Left kidney (tissue), 8 donors: ENCODE measurements around the gene C2orf81. TPM values are rescaled to one million over a fixed set of nuclear protein-coding genes. Genes with fewer than 3 reads are reported as not detected.
"Not testable (repeated sequence)": the region's sequence is repeated elsewhere in the genome, so short reads cannot be mapped to it uniquely, and the experiment has no call there.

Experiments used
- DNase-seq: peaks from one replicate; pipeline ENCODE4 v3.0.0-alpha.2; 2013
- long read RNA-seq, 8 donors: transcript quantifications; one replicate each; lab custom pipeline, GENCODE V29; 2026
- polyA plus RNA-seq: library from polyadenylated mRNA; unstranded; fragments of 120-200 nt; gene quantifications from one replicate; pipeline ENCODE4 v1.2.1, GENCODE V29; 2013; ENCODE audit not compliant: insufficient read length

C2orf81 gene
- polyA plus RNA-seq, result 5.5 TPM
- long read RNA-seq, donor 1, transcript C2orf81-206 (1 exons, 2,407 nt), result major isoform, 17 of 17 reads
- long read RNA-seq, donor 1, partial matches to known transcripts, result 0 of 17 reads
- long read RNA-seq, donor 1, other reads (novel, unspliced or antisense), result 0 of 17 reads
- long read RNA-seq, donor 2, transcript C2orf81-206 (1 exons, 2,407 nt), result major isoform, 6 of 7 reads
- long read RNA-seq, donor 2, partial matches to known transcripts, result 0 of 7 reads
- long read RNA-seq, donor 2, other reads (novel, unspliced or antisense), result 0 of 7 reads
- long read RNA-seq, donor 3, transcript C2orf81-206 (1 exons, 2,407 nt), result major isoform, 8 of 9 reads
- long read RNA-seq, donor 3, partial matches to known transcripts, result 0 of 9 reads
- long read RNA-seq, donor 3, other reads (novel, unspliced or antisense), result 0 of 9 reads
- long read RNA-seq, donor 4, transcript C2orf81-206 (1 exons, 2,407 nt), result major isoform, 5 of 5 reads
- long read RNA-seq, donor 4, partial matches to known transcripts, result 0 of 5 reads
- long read RNA-seq, donor 4, other reads (novel, unspliced or antisense), result 0 of 5 reads
- long read RNA-seq, donor 5, transcript C2orf81-206 (1 exons, 2,407 nt), result major isoform, 15 of 15 reads
- long read RNA-seq, donor 5, partial matches to known transcripts, result 0 of 15 reads
- long read RNA-seq, donor 5, other reads (novel, unspliced or antisense), result 0 of 15 reads
- long read RNA-seq, donor 6, transcript C2orf81-206 (1 exons, 2,407 nt), result major isoform, 11 of 11 reads
- long read RNA-seq, donor 6, partial matches to known transcripts, result 0 of 11 reads
- long read RNA-seq, donor 6, other reads (novel, unspliced or antisense), result 0 of 11 reads
- long read RNA-seq, donor 7, transcript C2orf81-206 (1 exons, 2,407 nt), result major isoform, 21 of 22 reads
- long read RNA-seq, donor 7, partial matches to known transcripts, result 0 of 22 reads
- long read RNA-seq, donor 7, other reads (novel, unspliced or antisense), result 0 of 22 reads
- long read RNA-seq, donor 8, transcript C2orf81-206 (1 exons, 2,407 nt), result major isoform, 7 of 7 reads
- long read RNA-seq, donor 8, partial matches to known transcripts, result 0 of 7 reads
- long read RNA-seq, donor 8, other reads (novel, unspliced or antisense), result 0 of 7 reads

DNA sequence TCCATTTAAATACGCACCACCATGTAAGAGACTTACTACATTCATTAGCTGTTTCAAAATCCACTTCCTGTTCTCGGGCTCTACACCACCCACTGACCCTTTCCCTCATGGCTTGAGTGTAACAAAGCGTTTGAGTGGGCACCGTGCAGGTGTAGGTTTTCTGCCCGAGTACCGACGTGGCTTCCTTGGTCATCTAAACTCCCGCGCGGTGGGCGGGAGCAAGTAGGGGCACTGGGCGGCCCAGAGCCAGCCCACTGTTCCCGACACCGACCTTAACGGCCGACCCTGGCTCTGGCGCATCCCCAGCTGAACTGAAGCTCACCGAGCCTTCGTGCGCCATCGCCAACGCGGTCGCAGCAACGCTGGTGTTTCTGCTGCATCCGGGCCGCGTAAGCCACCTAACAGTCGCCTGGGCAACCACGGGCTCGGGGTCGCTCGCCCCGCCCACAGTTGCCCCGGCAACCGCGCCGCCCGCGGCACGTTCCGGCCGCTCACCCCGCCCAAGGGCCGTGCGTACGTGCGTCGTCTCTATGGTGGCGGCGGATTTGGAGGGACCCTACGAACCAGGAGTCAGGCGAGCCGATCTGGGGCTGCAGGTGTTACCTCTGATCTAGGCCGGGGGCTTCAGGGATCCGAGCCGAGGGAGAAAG, at the start of gene C2orf81, which contains the start of gene WDR54:
Gene C2orf81, minus strand, starts transcription at position 399 of the 650 bp plus-strand sequence. Its CDS starts 59 bp downstream, at position 340.
Gene WDR54, plus strand, starts transcription at position 510 of the 650 bp plus-strand sequence. CDS start 424 bp downstream, outside the sequence.
- DNase-seq, result peak; percentile 81

DNA sequence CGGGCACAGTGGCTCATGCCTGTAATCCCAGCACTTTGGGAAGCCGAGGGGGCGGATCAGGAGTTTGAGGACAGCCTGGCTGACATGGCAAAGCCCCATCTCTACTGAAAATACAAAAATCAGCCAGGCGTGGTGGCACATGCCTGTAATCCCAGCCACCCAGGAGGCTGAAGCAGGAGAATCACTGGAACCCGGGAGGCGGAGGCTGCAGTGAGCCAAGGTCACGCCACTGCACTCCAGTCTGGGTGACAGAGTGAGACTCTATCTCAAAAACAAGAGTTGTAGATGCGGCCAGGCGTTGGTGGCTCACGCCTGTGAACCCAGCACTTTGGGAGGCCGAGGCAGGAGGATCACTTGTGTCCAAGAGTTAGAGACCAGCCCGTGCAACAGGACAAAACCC, 49.3 kb upstream of the C2orf81 start:
- not testable (repeated sequence) for DNase-seq

DNA sequence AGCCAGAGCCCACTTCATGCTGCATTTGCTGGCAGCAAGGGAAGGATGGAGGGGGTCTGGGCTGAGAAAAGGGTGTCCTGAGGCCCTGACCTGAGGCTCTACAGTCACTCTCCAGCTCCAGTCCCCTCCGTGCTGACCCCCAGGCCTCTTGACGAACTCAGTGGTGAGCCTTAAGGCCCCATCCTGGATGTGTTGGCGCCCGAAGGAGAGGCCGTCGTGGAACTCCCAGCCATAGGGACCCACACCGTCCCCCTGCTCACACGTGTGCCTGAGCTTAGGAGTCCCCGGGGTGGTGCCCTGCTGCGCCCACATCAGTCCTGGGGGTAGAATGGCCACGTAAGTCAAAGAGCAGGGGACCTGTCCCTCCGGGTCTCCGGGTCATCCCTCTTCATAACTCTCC, 43.0 kb upstream of the C2orf81 start:
- no peak for DNase-seq

DNA sequence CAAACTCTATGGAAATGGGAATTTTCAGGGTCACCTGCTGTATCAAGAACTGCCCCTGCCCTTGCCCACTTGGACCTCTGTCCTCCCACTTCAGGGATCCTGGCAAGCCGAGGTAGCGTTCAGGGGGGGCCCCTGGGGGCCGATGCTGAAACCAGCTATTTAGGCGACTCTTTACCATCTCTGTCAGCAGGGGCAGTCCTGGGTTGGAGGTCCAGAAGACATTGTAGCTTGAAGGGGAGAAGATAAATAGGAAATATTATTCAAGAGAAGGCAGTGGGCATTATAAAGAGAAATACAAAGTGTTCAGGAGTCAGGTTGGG, 41.3 kb upstream of the C2orf81 start:
- DNase-seq, result no peak

DNA sequence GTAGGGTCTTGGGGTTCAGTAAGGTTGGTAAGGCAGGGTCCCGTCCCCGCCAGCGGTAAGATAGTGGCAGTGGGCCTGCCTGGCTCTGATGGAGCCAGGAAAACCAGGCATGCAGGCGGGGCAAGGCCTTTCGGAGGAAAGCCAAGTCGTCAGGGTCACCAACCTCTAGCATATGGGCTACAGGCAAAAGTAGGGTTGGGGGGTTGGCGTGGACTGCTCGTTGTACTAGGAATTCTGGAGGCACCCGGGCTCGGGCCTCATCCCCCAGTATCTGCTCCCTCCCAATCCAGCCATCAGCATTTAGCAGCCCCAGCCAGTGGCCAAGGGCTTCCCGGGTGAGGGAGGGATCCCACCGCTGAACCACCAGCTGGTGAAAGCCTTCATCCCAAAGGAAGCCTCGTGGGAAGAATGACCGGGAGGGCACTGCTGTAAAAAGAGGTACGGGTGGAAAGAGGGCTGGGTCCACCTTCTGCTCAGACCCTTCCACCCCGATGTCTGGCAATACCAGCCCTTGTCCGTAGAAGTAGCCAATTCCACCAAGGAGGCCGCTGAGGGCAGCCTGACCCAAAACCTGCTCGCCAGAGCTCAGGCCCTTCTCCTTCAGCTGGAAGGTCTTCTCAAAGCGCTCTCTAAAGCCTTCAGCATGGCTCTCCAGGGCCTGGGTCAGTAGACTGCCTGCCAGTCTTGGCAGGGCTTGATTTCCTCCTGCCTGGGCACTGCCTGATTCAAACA, 40.8 kb upstream of the C2orf81 start:
- no peak for DNase-seq

DNA sequence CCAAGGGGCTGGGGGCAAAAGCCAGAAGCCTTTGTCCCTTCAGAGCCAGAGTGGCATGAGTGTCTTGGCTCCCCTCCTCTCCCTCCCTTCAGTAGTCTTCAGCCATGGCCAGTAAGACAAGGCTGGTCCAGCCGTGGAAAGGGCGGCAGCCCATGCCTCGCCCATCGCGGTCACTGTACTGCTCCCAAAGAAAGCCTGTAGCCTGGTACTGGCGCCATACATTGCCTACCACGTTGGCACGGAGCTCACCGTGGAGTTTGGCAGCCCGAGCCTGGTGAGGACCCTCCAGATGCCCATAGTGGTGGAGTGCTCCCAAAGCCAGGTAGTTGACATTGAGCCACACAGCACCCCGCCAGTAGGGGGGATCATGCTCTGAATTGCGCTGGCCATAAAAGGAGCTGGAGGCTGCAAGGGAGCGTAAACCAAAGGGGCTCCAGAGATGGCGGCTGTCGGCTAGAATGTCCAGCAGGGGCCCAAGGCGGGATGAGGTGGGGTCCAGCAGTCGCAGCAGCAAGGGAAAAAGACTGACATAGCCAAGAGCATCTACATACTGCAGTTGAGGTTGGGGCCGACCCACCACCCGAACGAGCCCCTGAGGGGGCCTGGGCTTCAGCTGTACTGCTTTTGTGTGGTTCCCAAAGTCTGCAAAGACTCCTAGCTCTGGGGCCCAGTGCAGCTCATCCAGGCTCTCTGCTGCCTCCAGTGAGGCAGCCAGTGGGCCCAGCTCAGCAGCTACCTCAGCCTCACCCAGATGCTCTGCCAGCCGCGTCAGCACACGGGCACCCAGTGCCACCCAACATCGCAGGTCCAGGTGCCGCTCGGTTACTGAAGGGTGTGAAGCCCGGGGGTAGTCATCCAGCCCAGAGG, 40.0 kb upstream of the C2orf81 start:
- DNase-seq, result no peak

DNA sequence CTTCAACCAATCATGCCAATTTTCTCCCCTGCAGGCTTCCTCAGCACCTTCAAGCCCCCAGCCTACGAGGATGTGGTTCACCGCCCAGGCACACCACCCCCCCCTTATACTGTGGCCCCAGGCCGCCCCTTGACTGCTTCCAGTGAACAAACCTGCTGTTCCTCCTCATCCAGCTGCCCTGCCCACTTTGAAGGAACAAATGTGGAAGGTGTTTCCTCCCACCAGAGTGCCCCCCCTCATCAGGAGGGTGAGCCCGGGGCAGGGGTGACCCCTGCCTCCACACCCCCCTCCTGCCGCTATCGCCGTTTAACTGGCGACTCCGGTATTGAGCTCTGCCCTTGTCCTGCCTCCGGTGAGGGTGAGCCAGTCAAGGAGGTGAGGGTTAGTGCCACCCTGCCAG, 38.8 kb upstream of the C2orf81 start:
- not testable (repeated sequence) for DNase-seq

DNA sequence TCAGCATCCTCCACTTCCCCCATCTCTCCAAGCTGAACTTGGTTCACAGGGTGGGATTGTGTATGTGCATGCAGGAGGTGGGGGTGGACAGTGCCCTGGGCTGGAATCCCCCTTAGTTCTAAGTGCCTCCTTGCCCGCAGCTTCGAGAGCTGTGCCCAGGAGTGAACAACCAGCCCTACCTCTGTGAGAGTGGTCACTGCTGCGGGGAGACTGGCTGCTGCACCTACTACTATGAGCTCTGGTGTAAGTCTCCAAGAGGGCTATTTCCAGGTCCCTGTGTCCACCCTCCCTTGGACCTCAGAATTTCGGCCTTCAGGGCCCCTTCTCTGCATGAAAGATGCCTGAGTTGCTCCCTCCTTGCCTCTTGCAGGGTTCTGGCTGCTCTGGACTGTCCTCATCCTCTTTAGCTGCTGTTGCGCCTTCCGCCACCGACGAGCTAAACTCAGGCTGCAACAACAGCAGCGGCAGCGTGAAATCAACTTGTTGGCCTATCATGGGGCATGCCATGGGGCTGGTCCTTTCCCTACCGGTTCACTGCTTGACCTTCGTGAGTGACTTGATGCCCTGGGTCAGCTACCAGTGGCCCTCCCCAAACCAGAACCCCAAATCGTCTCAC, 38.2 kb upstream of the C2orf81 start:
- DNase-seq, result not testable (repeated sequence)

DNA sequence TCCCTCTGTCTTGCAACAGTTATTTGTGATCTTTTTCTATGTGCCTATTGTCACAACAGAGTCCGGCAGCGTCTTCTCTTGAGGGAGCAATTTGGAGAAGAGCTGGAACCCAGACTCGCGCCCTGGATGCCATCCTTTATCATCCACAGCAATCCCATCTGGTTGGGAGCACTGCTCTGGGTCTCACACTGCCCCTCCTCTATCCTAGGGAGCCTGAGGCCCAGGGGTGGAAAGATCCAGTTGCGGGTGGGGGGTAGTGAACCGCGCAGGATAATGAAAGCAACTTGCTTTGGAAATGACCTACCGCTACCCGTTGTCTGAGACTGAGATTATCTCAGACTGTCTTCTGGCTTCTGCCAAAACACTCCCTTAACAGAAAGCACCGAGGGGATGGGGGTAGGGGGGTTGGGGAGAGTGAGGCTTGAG, 37.5 kb upstream of the C2orf81 start:
- no peak for DNase-seq

DNA sequence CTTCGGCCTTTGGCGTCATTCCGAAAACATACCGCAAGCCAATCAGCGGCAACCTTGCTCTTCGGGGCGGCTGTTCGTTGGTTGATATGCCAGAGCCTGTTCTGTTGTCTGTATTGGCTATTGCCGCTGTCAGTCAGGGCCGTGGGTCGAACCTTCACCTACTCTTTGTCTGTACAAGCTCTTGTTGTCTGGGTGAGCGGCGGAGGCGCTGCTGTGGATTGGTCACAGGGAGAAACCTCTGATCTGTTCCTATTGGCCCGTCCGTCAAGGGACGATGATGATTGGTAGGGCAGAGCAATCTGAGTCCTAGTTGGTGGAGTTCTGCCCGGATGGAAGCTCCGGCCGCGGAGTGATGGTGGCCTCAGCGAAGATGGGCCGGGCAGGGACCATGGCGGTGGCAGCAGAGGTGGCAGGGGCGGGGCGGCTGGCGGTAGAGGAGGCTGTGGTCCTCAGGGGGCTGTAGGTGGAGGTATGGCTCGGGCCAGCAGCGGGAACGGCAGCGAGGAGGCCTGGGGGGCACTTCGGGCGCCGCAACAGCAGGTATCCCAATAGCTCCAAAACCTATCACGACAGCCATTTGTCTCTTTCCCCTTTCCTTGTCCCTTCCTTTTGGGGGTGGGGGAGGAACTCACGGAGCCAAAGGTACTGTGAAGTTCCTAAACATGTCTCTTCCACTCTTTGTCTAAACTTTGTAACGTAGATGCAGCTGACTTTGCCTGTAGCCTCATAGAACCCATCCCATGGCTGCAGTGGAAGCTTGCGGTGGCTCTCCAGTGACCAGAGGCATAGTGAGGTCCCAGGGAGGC, 36.9 kb upstream of the C2orf81 start, which contains the start of gene WBP1:
Gene WBP1, plus strand, starts transcription at position 307 of the 806 bp plus-strand sequence. Its CDS starts 165 bp downstream, at position 472.
- peak; percentile 100 for DNase-seq

DNA sequence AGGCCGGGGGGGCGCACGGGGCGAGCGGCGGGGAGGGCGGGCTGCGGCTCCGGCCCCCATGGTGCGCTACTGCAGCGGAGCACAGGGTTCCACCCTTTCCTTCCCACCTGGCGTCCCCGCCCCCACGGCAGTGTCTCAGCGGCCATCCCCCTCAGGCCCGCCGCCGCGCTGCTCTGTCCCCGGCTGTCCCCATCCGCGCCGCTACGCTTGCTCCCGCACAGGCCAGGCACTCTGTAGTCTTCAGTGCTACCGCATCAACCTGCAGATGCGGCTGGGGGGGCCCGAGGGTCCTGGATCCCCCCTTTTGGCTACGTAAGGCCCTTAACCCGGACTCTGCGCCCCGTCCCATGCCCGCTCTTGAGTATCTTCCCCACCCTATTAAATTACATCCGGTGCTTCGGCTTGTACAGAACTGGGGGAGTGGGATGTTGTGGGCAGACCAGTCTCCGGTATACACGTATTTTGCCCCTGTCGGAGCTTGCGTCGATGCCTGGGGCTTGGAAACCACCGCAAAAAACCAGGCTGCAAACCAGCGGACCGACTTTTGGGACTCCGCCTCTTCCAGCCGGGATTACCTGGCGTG, 36.2 kb upstream of the C2orf81 start:
- no peak for DNase-seq

DNA sequence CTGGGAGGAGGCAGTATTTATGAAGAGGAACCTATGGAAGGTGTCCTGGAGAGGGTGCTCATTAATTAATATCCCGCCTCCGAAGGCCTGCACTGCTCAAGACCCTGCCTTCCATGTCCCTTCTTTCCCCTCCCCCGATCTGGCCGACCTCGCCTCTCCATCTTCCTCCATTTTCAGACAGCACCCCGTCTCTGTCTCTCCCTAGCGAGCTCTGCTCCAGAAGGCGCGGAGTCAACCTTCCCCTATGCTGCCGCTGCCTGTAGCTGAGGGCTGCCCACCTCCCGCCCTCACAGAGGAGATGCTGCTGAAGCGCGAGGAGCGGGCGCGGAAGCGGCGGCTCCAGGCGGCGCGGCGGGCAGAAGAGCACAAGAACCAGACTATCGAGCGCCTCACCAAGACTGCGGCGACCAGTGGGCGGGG, 35.7 kb upstream of the C2orf81 start:
- no peak for DNase-seq

DNA sequence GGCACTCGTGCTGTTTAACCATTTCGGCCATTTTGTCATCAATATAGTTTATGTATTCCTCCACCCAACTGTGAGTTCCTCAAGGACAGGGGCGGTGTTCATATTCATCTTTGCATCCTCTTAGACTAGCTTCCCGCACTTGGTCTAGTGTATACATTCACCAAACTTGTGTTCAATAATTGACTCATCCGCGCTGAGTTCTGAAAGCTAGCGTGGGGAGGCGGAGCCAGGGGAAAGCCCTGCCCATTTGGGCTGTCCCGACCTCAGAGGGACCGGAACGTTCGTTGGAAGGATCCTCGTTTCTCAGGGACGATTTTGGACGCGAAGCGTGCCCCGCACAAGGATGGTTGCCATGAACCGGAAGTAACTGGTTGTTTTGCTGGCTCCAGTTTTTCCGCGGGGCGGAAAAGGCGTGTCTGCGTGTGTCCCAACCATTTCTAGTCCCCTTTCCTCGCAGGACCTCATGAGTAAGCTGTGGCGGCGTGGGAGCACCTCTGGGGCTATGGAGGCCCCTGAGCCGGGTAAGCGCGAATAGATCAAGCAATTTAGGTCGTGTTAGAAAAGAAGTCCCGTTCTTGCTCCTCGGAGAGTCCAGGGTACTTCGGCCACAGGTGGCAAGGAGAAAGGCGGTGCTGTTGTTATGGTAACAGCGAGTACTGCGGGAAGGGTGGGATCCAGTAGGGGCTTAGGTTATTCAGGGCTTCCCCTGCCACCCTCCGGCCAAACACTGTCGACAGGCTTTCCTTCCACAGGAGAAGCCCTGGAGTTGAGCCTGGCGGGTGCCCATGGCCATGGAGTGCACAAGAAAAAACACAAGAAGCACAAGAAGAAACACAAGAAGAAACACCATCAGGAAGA, 33.5 kb upstream of the C2orf81 start, which contains the start of gene INO80B:
Gene INO80B, plus strand, starts transcription at position 434 of the 858 bp plus-strand sequence. Its CDS starts 30 bp downstream, at position 464.
- DNase-seq, result peak; percentile 98

DNA sequence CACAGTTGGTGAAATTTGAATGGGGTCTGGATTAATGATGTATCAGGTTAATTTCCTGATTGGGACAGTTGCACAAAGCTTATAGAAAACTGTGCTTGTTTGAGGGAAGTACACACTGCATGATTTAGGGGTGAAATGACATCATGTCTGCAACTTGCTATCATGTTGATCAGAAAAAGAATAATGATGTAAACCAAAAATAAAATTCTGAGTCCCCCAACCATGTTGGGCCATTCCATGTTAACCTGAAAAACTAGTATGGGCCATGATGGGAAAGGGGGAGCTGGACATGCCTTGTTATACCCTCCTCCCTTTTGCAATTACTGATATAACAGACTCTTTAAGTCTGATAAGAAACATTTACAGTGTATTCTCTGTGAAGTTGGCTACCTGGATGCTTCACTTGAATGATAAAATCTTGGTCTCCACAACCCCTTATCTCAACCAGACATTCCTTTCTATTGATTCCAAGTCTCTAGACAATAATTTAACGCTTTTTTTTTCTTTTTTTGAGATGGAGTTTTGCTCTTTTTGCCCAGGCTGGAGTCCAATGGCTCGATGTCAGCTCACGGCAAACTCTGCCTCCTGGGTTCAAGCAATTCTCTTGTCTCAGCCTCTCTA, 29.3 kb upstream of the C2orf81 start:
- DNase-seq, result no peak

DNA sequence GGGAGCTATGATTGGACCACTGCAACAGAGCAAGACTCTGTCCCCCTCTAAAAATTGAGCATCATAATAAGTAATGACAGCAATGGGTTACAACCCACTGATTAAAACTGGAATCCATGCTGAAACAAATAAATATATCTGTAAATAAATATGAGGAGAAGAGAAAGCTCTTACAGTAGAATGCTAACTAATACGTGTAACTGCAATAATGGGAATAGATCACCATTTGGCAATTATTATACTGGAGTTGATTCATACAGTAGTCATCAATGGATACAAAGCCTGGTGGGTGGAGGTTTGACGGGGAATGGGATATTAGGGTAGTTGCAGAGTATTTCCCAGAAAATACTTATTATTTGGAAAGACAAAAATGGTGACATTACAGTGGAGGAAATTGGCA, 27.4 kb upstream of the C2orf81 start:
- DNase-seq, result no peak

DNA sequence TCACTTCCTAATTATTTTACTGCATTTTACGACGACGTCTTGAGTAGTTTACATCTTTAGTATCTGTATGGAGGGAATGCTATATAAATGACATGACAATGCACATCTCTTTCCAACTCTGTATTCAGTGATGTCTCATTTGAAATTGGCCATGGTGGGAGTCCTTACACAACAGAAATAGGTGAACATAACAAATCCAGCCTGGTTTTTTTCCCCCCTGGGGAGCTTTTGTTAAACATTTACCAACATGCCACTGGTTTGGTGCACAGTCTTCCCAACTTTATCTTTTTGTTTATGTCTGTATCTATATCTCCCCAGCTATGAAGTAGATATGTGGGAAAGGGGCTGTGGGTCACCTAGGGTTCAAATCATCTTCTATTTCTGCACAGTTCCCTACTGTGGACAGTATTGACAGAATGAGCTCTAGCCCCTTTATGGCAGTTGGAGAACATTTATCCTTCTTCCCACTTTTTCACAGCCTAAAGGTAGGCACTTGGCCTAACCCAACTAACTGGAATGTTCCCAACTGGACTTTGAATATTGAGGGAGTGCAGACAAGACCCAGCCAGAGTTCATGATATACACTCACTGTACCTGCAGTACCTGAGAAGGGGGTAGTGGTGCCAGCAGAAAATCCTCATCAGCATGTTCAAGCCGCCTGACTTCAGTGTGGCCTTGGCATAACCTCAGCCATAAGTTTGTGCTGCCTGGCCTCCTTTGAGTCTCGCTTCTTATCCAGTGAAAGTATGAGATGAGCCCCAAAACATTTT, 26.0 kb upstream of the C2orf81 start:
- DNase-seq, result no peak
